ENCODE results near the gene REL.
"Not testable (repeated sequence)": the region's sequence is repeated elsewhere in the genome, so short reads cannot be mapped to it uniquely, and the experiment has no call there.

Gene REL

GRCh38 chr2:60881047-60881932, at the start of gene REL:
REL (plus strand) TSS chr2:60881574; CDS start chr2:60881841, 267 bp downstream.
- peak; percentile 88 for DNase-seq (ENCODE audit: low read depth)

- no peak for DNase-seq (ENCODE audit: low read depth)
Observed at GRCh38 chr2:60831921-60832320, 49.5 kb upstream of the REL start.

- DNase-seq (ENCODE audit: low read depth): no peak
Observed at GRCh38 chr2:60832621-60833020, 48.8 kb upstream of the REL start.

GRCh38 chr2:60834270-60834717, 47.1 kb upstream of the REL start:
- DNase-seq (ENCODE audit: low read depth): no peak

- DNase-seq (ENCODE audit: low read depth): no peak
Observed at GRCh38 chr2:60836491-60836890, 44.9 kb upstream of the REL start.

- DNase-seq (ENCODE audit: low read depth): no peak
Observed at GRCh38 chr2:60837123-60837522, 44.3 kb upstream of the REL start.

- no peak for DNase-seq (ENCODE audit: low read depth)
Observed at GRCh38 chr2:60838481-60838880, 42.9 kb upstream of the REL start.

- DNase-seq (ENCODE audit: low read depth): no peak
Observed at GRCh38 chr2:60839126-60839813, 42.1 kb upstream of the REL start.

GRCh38 chr2:60840880-60841279, 40.5 kb upstream of the REL start:
- no peak for DNase-seq (ENCODE audit: low read depth)

GRCh38 chr2:60843006-60843405, 38.4 kb upstream of the REL start:
- no peak for DNase-seq (ENCODE audit: low read depth)

- no peak for DNase-seq (ENCODE audit: low read depth)
Observed at GRCh38 chr2:60844105-60844504, 37.3 kb upstream of the REL start.

- DNase-seq (ENCODE audit: low read depth): no peak
Observed at GRCh38 chr2:60847854-60848253, 33.5 kb upstream of the REL start.

GRCh38 chr2:60849187-60849586, 32.2 kb upstream of the REL start:
- DNase-seq (ENCODE audit: low read depth): no peak

GRCh38 chr2:60852282-60852860, 29.0 kb upstream of the REL start:
- DNase-seq (ENCODE audit: low read depth): no peak

- DNase-seq (ENCODE audit: low read depth): no peak
Observed at GRCh38 chr2:60853531-60853930, 27.8 kb upstream of the REL start.

- no peak for DNase-seq (ENCODE audit: low read depth)
Observed at GRCh38 chr2:60855989-60856669, 25.2 kb upstream of the REL start.

GRCh38 chr2:60857056-60857455, 24.3 kb upstream of the REL start:
- no peak for DNase-seq (ENCODE audit: low read depth)

- DNase-seq (ENCODE audit: low read depth): no peak
Observed at GRCh38 chr2:60858897-60859311, 22.5 kb upstream of the REL start.

- DNase-seq (ENCODE audit: low read depth): no peak
Observed at GRCh38 chr2:60861736-60862135, 19.6 kb upstream of the REL start.

- DNase-seq (ENCODE audit: low read depth): no peak
Observed at GRCh38 chr2:60862642-60863041, 18.7 kb upstream of the REL start.

GRCh38 chr2:60865361-60865760, 16.0 kb upstream of the REL start:
- not testable (repeated sequence) for DNase-seq (ENCODE audit: low read depth)

GRCh38 chr2:60867007-60867406, 14.4 kb upstream of the REL start:
- no peak for DNase-seq (ENCODE audit: low read depth)

Data from stimulated activated CD4-positive, alpha-beta T cell treated with anti-CD3 and anti-CD28 coated beads, Interleukin-2, amount 100 ng/mL, for 4 hours (primary cell).